Left ventricle myocardium superior (tissue), 1 donor: Measurements from ENCODE around the gene CLMN. TPM values are rescaled to one million over a fixed set of nuclear protein-coding genes. Genes with fewer than 3 reads are reported as not detected.

Experiments
- ATAC-seq: fragments of 200-7000 bp; cut with Tn5 transposase; one replicate; pipeline ENCODE4 v1.9.1; 2020; ENCODE audit warnings: mild to moderate bottlenecking, moderate library complexity
- DNase-seq: peaks from one replicate; pipeline ENCODE4 v3.0.0-alpha.2; 2020
- intact Hi-C: fragments of 100-400 bp; cut with micrococcal nuclease; formaldehyde crosslinking; loops from one replicate; pipeline ENCODE4 v1.11.0; 2022
- total RNA-seq: library from RNA; stranded (reverse); fragmentation: NEBNext Ultra II Directional; extraction: Animal tissue kit (Norgen Biotek cat#: 25700); gene quantifications from one replicate; pipeline ENCODE4 v1.2.1, GENCODE V29; 2021
- donor health status: DM: no; HTN: yes; CAD: no; lungs with severe emphysema.

The CLMN gene
- total RNA-seq, 1 donor from 2014 or later: 8.9 TPM

DNA sequence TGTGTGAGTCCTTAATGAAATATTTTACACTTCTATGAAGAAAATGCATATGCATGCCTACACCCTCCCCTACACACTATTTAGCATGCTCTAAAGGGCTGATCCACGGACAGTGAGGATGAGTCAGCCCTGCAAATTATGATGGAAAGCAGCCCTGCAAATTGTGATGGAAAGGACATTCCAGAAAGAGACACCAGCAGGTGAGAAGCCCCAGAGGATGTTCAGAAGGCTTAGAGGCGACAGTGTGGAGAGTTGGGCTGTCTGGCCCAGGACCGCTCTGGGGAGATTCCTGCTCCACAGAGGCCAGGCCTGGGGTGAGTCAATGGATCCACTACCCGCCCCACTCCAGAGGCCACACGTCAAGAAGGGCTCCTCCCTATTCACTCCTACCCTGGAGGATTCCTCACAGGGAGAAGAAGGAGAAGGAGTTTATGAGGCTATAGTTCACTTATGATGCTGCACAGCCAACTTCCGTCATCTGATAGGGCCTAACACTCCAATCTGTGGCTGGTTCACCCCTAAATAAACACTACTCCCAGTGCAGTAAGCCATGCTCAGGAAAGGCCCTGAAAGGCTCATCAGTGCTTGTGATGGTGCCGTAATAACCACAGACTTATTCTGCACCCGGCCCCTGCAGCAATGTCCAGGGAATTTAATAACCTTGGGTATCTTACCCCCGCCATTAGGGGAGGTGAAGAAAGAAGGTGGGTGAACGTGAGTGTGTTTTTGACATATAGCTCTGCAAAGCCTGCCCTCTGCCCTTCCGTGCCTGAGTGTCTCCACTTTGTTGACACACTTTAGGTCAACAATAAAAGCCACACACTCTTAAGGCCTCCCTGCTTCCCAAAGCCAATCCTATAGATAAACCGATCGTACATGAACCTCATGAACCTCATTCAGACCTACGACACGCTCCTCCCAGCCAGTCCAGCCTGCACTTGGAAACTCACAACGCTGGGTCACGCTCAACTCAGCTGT is 46.4 kb downstream of the CLMN start:
- no peak for DNase-seq
- no peak for ATAC-seq
- intact Hi-C loops: no loop called here

DNA sequence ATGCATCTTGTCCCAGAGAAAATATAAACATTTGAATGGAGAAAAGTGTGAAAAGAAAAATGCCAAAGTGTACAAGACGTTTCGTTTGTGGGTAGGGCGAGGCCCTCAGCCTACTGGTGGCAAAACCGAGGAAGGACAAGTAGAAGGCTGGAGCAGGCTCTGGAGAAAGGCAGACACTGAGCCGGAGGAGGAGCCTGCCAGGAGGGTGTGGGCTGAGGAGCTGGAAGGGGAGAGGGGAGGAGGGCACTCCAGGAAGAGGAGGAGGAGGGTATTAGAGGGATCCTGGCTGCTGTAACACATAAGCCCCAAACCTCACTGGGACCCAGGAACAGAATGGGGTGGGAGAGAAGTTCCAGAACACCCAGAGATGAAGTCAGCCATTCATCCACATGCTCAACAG is 47.7 kb downstream of the CLMN start:
- intact Hi-C loops: no loop called here
- ATAC-seq (no peak), DNase-seq (no peak)

DNA sequence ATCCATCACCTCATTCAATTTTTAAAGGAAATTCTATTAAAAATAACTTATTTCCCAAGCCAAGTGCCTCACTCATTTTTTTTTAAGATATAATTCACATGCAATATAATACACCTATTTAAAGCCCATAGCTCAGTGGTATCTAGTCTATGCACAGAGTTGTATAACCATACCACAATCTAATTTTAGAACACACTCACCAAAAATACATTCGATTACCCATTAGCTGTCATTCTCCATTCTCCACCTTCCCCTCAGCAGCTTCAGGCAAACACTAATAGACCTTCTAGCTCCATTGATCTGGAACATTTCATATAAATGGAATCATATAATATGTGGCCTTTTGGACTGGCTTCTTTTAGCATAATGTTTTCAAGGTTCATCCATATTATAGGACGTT is 49.5 kb downstream of the CLMN start:
- ATAC-seq (no peak), DNase-seq (no peak)
- intact Hi-C loops: no loop called here

DNA sequence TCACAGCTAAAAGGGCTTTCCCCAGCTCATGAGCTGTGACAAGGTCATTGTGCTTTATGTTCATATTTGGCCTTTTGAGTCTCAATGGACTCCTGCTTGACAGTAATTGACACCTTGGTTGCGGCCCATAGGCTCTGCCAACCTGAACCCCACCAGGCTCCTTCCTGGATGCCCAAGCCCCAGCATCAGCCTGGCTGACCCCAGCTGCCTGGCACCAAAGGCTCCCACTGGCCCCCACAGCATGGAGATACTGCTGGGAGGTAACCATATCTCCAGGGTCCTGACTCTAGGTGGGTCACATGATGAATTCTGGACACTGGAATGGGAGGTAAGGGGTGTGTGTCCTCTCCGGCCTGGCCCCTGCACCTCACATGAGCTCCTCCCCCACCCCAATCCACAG is 50.2 kb downstream of the CLMN start:
- intact Hi-C loops: no loop called here
- ATAC-seq (no peak), DNase-seq (no peak)

DNA sequence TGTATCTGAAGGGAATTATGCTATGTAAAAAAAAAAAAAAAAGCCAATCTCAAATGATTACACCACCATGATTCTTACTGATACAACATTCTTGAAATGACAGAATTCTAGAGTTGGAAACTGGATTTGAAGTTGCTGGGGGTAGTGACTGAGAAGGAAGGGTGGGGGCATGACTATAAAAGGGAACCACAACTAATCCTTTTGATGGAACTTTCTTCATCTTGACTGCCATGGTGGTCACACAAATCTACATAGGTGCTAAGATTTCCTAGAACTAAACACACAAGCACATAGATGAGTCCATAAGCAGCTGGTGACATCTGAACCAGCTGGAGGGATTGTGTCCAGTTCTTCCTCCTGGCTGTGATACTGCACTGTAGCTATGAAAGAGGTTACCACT is 51.4 kb downstream of the CLMN start:
- intact Hi-C loops: no loop called here
- DNase-seq: no peak
- no peak for ATAC-seq

DNA sequence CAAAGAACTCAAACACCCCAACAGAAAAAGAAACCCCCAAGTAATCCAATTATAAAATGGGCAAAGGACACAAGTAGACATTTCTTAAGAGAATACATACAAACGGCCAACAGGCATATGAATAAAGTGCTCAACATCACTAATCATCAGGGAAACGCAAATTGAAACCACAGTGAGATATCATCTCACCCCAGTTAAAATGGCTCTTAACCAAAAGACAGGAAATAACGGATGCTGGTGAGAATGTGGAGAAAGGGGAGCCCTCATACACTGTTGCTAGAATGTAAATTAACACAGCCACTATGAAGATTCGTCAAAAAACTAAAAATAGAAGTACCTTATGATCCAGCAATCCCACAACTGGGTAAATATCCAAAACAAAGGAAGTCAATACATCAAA is 52.4 kb downstream of the CLMN start:
- intact Hi-C loops: no loop called here
- no peak for DNase-seq
- no peak for ATAC-seq

DNA sequence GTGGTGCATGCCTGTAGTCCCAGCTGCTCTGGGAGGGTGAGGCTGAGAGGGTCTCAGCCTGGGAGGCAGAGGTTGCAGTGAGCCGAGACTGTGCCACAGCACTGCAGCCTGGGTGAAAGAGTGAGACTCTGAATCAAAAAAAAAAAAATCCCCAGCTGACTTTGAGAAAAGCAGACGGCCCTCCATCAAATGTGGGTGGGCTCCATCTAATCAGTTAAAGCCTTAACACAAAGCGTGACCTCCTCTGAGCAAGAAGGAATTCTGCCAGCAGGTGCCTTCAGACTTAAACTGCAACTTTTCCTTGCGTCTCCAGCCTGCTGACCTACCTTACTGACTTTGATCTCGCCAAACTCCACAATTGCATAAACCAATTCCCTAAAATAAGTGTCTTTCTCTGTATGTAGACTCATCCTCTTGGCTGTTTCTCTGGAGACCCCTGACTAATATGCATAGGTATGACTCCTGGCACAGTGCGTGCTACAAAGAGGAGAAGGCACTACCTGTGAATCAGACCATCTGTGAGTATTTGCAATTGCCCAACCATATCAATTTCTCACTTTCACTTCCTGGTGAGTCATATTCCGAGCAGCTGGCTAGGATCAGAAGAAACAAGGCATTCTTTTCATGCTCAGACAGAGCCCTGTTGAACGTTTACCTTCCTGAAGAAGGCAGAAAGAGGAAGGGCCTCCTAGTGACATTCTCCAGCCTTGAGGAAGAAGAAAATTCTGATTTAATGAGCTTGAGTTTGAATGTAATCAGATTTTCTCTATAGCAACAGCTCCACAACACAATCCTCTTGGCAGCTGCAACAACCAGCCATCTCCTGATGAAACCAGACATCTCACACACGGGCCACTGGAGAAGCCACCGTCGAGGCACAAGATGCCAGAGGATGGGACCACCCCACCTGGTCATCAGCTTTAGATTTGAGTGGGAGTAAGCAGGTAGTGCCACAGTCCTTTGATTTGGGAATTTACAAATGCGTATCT is 54.3 kb downstream of the CLMN start:
- ATAC-seq (peak; percentile 37), DNase-seq (no peak)
- intact Hi-C loops: no loop called here

DNA sequence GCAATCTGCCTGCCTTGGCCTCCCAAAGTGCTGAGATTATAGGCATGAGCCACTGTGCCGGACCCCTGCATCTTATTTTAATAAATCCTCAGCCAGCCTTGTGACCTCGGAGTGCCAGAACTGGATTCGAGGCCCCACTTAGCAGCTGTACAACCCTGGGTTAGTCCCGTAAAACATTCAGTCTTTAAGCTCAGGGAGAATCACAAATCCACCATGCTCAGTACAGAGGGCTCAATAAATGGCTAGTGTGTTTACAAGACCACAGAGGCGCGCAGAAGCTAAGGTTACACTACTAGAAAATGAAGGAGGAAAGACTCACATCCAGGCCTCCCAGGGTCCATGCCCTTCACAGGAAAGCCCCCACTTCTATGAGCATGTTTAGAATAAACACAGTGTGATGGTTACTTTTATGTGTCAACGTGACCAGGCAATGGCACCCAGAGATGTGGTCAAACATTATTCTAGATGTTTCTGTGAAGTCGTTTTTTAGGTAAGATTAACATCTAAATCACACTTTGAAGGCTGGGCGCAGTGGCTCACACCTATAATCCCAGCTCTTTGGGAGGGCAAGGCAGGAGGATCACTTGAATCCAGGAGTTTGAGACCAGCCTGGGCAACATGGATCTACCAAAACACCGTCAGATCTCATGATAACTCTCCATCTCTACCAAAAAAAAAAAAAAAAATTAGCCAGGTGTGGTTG is 55.3 kb downstream of the CLMN start:
- intact Hi-C loops: no loop called here
- ATAC-seq: no peak
- no peak for DNase-seq

DNA sequence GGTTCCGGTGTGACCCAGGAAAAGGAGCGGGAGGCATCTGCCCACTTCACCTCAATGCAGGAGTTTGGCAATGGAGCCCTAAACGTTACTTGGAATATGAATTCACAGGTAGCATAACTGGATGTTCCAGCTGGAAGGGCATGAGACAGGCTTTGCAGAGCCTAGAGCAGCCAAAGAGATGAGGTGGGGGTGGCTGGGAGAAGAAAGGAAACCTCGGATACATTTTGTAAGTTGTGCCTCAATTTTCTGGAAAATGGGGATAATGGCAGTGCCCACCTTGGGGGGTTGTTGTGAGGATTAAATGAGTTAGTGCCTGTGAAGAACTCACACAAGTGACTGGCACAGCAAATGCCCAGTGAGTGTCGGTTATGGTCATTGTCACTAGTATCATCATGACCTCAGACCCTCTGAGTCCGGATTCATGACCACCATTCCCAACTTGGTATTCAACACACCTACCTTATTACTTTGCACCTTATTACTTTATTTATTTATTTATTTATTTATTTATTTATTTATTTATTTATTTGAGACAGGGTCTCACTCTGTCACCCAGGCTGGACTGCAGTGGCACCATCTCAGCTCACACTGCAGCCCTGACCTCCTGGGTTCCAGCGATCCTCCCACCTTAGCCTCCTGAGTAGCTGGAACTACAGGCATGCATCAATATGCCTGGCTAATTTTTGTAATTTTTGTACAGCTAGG is 56.0 kb downstream of the CLMN start:
- intact Hi-C loops: no loop called here
- DNase-seq (no peak), ATAC-seq (no peak)

DNA sequence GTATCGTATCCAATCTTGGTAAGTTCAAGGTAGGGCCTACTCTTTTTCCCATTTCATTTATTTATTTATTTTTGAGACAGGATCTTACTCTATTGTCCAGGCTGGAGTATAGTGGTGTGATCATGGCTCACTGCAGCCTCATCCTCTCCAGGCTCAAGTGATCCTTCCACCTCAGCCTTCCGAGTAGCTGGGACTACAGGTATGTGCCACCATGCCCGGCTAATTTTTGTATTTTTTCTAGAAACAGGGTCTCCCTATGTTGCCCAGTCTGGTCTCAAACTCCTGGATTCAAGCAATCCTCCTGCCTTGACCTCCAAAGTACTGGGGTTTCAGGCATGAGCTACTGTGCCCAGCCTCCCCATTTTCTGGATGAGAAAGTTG is 57.2 kb downstream of the CLMN start:
- DNase-seq (no peak), ATAC-seq (no peak)
- intact Hi-C loops: no loop called here

DNA sequence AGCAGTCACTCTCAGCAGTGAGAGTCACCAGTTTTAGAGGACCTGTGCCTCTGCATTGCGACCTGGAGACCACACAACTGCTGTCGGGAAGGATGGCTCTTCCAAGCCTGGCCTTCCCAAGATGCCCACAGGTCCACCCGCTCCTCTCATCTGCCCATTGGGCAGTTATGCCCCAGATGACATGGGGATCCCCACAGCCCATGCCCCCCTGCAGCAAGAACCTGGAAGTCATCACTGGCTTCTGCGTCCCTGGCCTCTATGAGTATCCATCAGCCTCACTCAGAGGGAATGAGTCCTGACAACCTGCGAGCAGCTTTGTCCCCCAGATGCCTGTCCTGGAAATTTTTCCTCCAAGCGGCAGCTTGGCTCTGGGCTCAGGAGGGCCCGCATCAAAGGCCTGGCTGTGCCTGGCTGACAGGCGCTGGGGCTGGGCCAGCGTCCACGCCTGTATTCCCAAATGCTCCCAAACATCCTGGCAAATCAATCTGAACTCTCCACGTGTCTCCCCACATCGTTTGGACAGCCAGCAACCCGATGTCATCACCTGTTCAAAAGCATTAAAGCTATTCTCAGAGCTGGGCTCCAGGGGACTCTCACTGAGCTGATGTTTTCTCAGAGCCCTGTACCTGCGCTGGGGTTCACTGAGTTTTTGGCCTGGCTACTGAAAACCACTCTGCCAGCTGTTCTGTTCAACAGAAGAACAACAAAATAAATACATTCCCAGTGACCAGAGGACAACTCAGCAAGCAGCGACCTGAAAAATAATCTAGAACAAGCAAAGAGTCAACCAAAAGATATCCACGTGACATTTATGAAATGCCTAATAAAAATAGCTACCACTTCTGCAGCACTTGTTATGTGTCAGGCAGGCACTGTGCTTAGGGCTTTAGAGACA is 57.8 kb downstream of the CLMN start:
- peak; percentile 75 for DNase-seq
- intact Hi-C loops: no loop called here
- peak; percentile 76 for ATAC-seq

DNA sequence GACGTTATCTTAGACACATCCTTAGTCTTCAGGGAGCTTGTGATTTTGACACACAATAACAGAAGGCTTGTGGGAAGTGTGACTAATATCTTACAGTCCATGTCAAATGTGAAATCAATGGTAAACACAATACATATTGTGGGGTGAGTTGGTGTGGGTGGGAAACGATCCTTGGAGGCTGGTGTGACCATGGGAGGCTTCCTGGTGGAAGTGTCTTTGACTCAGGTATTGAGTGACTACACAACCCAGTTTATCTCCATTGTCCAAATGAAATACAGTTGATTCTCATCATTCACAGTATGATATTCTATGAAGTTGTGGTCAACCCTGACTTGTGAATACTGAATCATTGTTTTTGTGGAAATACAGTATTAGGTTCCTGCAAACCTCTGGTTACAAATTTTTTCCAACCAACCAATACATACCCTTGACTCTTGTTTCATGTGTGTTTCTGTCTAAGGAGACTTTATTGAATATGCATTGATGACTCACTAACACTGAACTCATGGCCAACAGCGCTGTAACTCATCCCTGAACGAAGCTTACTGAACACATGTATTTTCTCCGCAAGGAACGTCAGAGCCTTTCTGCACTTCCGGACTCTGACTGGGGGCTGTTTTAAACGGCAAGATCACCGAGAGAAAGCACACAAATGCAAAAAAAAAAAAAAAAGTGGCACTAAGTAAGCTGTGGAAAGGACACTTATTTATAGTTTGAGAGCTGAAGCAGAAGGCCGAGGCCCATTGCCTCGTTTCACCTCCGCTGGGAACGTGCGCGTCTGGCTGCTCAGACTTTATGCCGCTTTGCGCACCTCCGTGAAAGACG is 59.0 kb downstream of the CLMN start:
- intact Hi-C loops: no loop called here
- ATAC-seq (peak; percentile 47), DNase-seq (peak; percentile 55)

DNA sequence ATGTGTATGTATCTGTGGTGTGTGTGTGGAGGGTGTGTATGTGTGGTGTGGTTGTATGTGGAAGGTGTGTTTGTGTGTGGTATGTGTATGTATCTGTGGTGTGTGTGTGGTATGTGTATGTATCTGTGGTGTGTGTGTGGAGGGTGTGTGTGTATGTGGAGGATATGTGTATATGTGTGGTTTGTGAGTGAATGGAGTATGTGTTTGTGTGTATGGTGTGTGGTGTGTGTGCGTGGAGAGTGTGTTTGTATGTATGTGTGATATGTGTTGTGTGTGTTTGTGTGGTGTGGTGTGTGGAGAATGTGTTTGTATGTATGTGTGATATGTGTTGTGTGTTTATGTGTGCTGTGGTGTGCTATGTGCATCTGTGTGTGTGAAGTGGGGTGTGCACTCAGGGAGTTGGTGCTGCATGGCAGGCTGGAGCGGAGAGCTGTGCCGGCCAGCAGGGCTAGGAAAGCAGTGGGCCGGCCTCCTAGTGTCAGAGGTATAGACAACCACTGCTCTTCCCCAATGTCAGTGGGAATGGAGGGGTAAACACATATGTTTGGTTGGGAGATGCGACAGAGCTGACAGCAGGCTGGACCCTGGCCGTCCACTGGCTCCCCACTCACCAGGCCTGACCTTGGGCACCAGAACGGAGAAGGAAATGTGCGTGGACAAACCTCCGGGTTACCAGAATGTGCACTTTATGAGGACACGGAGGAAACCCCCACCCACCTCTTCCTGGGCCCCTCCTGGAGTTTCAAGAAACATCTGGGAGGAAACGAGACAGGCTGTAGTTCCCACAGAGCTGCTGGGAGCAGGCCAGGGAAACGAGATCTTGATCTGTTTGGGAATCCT is 60.7 kb downstream of the CLMN start:
- ATAC-seq: peak; percentile 6
- intact Hi-C loops: no loop called here
- DNase-seq: no peak

DNA sequence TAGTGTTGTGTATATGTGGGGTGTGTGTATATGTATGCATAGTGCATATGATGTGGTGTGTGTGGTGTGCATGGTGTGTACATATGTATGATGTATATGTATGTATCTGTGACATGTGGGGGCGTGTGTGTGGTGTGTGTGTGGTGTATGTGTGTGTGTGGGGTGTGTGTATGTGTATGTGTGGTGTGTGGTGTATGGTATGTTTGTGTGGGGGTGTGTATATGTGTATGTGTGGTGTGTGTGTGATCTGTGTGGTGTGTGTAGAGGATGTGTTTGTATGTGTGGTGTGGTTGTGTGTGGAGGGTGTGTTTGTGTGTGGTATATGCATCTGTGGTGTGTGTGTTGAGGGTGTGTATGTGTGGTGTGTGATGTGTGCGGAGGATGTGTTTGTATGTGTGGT is 61.6 kb downstream of the CLMN start:
- DNase-seq (no peak), ATAC-seq (no peak)
- intact Hi-C loops: no loop called here

DNA sequence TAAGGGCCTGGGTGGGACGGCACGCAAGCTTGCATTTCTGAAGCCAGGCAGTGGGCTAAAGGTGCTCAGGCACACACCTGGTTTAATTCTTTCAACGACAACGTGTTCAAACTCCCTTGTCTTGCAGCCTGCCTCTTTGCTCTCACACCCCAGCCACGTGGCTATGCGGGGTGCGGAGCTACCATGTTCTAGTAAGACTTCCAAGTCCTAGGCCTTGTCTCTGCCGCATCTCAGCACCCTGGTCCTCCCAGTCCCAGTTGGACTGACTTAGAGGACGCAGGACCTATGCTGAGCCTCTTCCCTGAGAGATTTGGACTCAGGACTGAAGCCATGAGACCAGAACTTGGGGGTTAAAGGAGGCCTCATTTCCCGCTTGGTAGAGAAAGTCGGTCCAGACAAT is 62.2 kb downstream of the CLMN start:
- intact Hi-C loops: no loop called here
- no peak for ATAC-seq

DNA sequence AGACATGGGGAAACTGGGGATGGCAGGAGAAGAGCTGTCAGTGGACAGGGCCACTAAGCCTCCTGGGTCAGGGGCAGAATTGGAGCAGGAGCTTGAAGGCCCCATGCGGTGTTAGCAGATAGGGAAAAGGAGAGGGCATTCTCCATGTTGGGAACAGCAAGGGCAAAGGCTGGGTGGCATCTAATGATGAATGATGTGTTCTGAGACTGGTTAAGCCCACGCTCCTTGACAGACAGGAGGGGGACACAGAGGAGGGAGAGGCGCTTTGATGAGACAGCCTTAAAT is 63.0 kb downstream of the CLMN start:
- ATAC-seq: no peak
- no peak for DNase-seq
- intact Hi-C loops: no loop called here

More for the DNA sequence above, 62.2 kb downstream of the CLMN start:
- DNase-seq: no peak
